Mesenchymal stem cell (in vitro differentiated cells and primary cell): ENCODE measurements around the gene OR9Q2.

Source experiments
- DNase-seq: peaks from one replicate; pipeline ENCODE4 v3.0.0-alpha.2; 2013
- H2AFZ ChIP-seq: one replicate; pipeline ENCODE4 v1.6.1; 2013; ENCODE audit warnings: low read depth, mild to moderate bottlenecking, control low read depth, inconsistent platforms, low read length, moderate library complexity
- H2AK5ac ChIP-seq: 2 replicates; pipeline ENCODE4 v1.6.1; 2013; ENCODE audit warnings: low read length, moderate library complexity, mild to moderate bottlenecking, inconsistent platforms; ENCODE audit not compliant: severe bottlenecking
- H2BK120ac ChIP-seq: one replicate; pipeline ENCODE4 v1.6.1; 2013; ENCODE audit warnings: low read depth, mild to moderate bottlenecking, inconsistent platforms, low read length, moderate library complexity
- H2BK12ac ChIP-seq, 2 experiments: one replicate each; pipeline ENCODE4 v1.6.1; 2013; ENCODE audit warnings: inconsistent platforms in 2 of 2, low read length in 2 of 2, mild to moderate bottlenecking in 2 of 2, moderate library complexity in 2 of 2, control low read depth in 1 of 2
- H2BK15ac ChIP-seq: one replicate; pipeline ENCODE4 v1.6.1; 2013; ENCODE audit warnings: mild to moderate bottlenecking, low read depth, inconsistent platforms; ENCODE audit not compliant: poor library complexity, severe bottlenecking
- H2BK5ac ChIP-seq: 2 replicates; pipeline ENCODE4 v1.6.1; 2013; ENCODE audit warnings: low read depth, mild to moderate bottlenecking, low read length, control low read depth, inconsistent platforms; ENCODE audit not compliant: poor library complexity, severe bottlenecking
- H3K14ac ChIP-seq, 2 experiments: one replicate each; pipeline ENCODE4 v1.6.1; 2013; ENCODE audit warnings: inconsistent platforms in 2 of 2, low read length in 2 of 2, control low read depth in 1 of 2, mild to moderate bottlenecking in 1 of 2, moderate library complexity in 1 of 2
- H3K18ac ChIP-seq, 2 experiments: one replicate each; pipeline ENCODE4 v1.6.1; 2013; ENCODE audit warnings: inconsistent platforms in 2 of 2, low read length in 2 of 2, control low read depth in 1 of 2, low read depth in 1 of 2, mild to moderate bottlenecking in 1 of 2
- H3K23ac ChIP-seq, 2 experiments: one replicate each; pipeline ENCODE4 v1.6.1; 2013; ENCODE audit warnings: inconsistent platforms in 2 of 2, low read length in 2 of 2, mild to moderate bottlenecking in 2 of 2, moderate library complexity in 2 of 2, control low read depth in 1 of 2
- H3K27ac ChIP-seq: 2 replicates; pipeline ENCODE4 v1.5.1; 2013; ENCODE audit warnings: mild to moderate bottlenecking, moderate library complexity, low read length, control low read depth, inconsistent platforms; ENCODE audit not compliant: poor library complexity, severe bottlenecking
- H3K27me3 ChIP-seq, 2 experiments: 2 replicates each; pipeline versions ENCODE4 v1.6.1 to v1.7.0; 2013; ENCODE audit warnings: low read length in 2 of 2, mild to moderate bottlenecking in 2 of 2, moderate library complexity in 2 of 2, control low read depth in 1 of 2, inconsistent platforms in 1 of 2; ENCODE audit not compliant: control insufficient read depth in 1 of 2, insufficient read depth in 1 of 2
- H3K36me3 ChIP-seq, 2 experiments: 2 replicates each; pipeline versions ENCODE4 v1.6.1 to v1.7.0; 2013; ENCODE audit warnings: low read length in 2 of 2, control low read depth in 1 of 2, inconsistent platforms in 1 of 2, low read depth in 1 of 2, mild to moderate bottlenecking in 1 of 2; ENCODE audit not compliant: insufficient read depth in 2 of 2, control insufficient read depth in 1 of 2
- H3K4ac ChIP-seq, 2 experiments: one replicate each; pipeline ENCODE4 v1.6.1; 2013; ENCODE audit warnings: inconsistent platforms in 2 of 2, low read length in 2 of 2, mild to moderate bottlenecking in 2 of 2, moderate library complexity in 2 of 2, control low read depth in 1 of 2, low read depth in 1 of 2
- H3K4me1 ChIP-seq: 2 replicates; pipeline ENCODE4 v1.6.1; 2013; ENCODE audit warnings: low read depth, low read length, control low read depth; ENCODE audit not compliant: control insufficient read depth, insufficient read depth
- H3K4me2 ChIP-seq: 2 replicates; pipeline ENCODE4 v1.6.1; 2013; ENCODE audit warnings: low read length, mild to moderate bottlenecking, inconsistent platforms; ENCODE audit not compliant: poor library complexity, severe bottlenecking
- H3K4me3 ChIP-seq, 2 experiments: 2 replicates each; pipeline versions ENCODE4 v1.5.1 to v1.7.0; 2013; ENCODE audit warnings: low read length in 2 of 2, mild to moderate bottlenecking in 2 of 2, control low read depth in 1 of 2, low read depth in 1 of 2; ENCODE audit not compliant: insufficient read depth in 1 of 2
- H3K79me1 ChIP-seq: replicated peaks from 2 replicates; pipeline ENCODE4 v1.6.1; 2013; ENCODE audit warnings: mild to moderate bottlenecking, control low read depth, low read length, inconsistent platforms; ENCODE audit not compliant: poor library complexity, severe bottlenecking
- H3K9ac ChIP-seq: 2 replicates; pipeline ENCODE4 v1.7.0; 2013; ENCODE audit warnings: mild to moderate bottlenecking, low read length, moderate library complexity
- H3K9me3 ChIP-seq: 2 replicates; pipeline ENCODE4 v1.7.0; 2013; ENCODE audit warnings: mild to moderate bottlenecking, low read length; ENCODE audit not compliant: control insufficient read depth
- H4K8ac ChIP-seq: one replicate; pipeline ENCODE4 v1.6.1; 2013; ENCODE audit warnings: inconsistent platforms, mild to moderate bottlenecking, low read length, moderate library complexity
- H4K91ac ChIP-seq: one replicate; pipeline ENCODE4 v1.6.1; 2013; ENCODE audit warnings: mild to moderate bottlenecking, low read length, inconsistent platforms
- WGBS: methylation state at CpG from one replicate; pipeline ENCODE4 v1.1.7; 2013; ENCODE audit warnings: mixed read lengths; 5-methylcytosine and 5-hydroxymethylcytosine counted together

OR9Q2 gene

DNA sequence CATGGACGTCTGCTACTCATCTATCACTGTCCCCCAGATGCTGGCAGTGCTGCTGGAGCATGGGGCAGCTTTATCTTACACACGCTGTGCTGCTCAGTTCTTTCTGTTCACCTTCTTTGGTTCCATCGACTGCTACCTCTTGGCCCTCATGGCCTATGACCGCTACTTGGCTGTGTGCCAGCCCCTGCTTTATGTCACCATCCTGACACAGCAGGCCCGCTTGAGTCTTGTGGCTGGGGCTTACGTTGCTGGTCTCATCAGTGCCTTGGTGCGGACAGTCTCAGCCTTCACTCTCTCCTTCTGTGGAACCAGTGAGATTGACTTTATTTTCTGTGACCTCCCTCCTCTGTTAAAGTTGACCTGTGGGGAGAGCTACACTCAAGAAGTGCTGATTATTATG is 9.2 kb upstream of the OR9Q2 start:
- Histone ChIP-seq H3K36me3 (no peaks in the 10 kb centered on the region), H2BK12ac (no peak overlapping the region), H4K91ac (no peak overlapping the region), H3K9ac (no peak overlapping the region), H3K9me3 (peaks cover 3% of the 10 kb centered on the region), H2BK5ac (no peak overlapping the region), H2AFZ (no peak overlapping the region), H3K4me1 (no peaks in the 10 kb centered on the region), H2BK120ac (no peak overlapping the region), H2BK15ac (no peak overlapping the region), H2AK5ac (no peak overlapping the region), H3K79me1 (no peaks in the 10 kb centered on the region), H4K8ac (no peak overlapping the region), H3K27ac (no peak overlapping the region), H3K4ac (no peak overlapping the region), H3K27me3 (no peaks in the 10 kb centered on the region), H3K23ac (no peak overlapping the region), H3K4me2 (no peak overlapping the region), H3K18ac (no peak overlapping the region), H3K4me3 (no peak overlapping the region), H3K14ac (no peak overlapping the region)
- WGBS, result 78% methylated on average over 7 of the region's 7 CpGs
- no peak for DNase-seq

DNA sequence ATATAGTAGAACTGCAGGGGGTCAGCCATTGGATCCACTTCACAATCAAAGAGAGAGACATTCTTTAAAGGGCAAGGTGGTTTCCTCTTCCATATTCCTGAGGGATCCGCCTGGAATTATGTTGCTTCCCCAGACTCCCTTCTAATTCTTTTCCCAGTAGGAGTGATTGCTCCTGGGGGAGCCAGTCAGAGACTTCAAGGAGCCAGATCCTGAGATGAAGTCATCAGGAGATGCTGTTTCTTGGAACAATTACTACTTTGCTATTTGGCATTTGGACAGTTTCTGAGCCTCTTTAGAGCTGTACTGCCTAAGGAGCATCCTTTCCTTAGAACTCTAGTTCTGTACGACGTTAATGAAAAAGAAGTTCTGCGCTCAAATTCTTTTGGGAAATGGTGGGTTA is 1.9 kb upstream of the OR9Q2 start:
- no peak overlapping the region for H2BK120ac ChIP-seq
- no peak overlapping the region for H2BK15ac ChIP-seq
- no peak overlapping the region for H3K23ac ChIP-seq
- no peak overlapping the region for H3K14ac ChIP-seq
- no peak overlapping the region for H3K4me3 ChIP-seq
- no peak overlapping the region for H2BK5ac ChIP-seq
- H3K36me3 ChIP-seq, result no peaks in the 10 kb centered on the region
- no peaks in the 10 kb centered on the region for H3K79me1 ChIP-seq
- H3K4ac ChIP-seq, result no peak overlapping the region
- no peak overlapping the region for H3K4me2 ChIP-seq
- H3K9me3 ChIP-seq, result no peaks in the 10 kb centered on the region
- H4K91ac ChIP-seq, result no peak overlapping the region
- no peak for DNase-seq
- no peak overlapping the region for H2AK5ac ChIP-seq
- no peaks in the 10 kb centered on the region for H3K27me3 ChIP-seq
- no peak overlapping the region for H2AFZ ChIP-seq
- no peak overlapping the region for H3K27ac ChIP-seq
- H3K18ac ChIP-seq, result no peak overlapping the region
- H4K8ac ChIP-seq, result no peak overlapping the region
- H3K4me1 ChIP-seq, result no peaks in the 10 kb centered on the region
- no peak overlapping the region for H2BK12ac ChIP-seq
- H3K9ac ChIP-seq, result no peak overlapping the region
- 95% methylated on average over 4 of the region's 4 CpGs for WGBS

DNA sequence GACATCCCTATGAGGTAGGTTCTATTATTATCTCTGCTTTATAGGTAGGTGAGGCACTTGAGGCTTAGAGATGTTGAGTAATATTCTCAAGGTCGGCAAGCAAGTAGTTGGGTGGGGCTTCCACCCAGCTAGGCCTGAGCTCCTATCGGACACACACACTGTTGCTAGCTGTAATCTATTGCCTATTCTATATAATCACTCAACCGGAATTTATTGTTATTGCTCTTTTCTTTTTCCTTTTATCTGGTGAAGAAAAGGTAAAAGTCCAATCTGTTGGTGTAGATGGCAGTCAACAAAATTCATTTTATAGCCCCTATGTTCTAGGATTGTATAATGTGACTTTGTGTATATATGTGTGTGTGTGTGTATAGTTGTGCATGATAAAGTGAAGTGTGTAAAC is 3.4 kb downstream of the OR9Q2 start:
- Histone ChIP-seq H2BK120ac (no peak overlapping the region), H3K4me3 (no peak overlapping the region), H3K14ac (no peak overlapping the region), H3K9ac (no peak overlapping the region), H3K9me3 (peaks cover 3% of the 10 kb centered on the region), H2AFZ (no peak overlapping the region), H3K18ac (no peak overlapping the region), H2BK5ac (no peak overlapping the region), H3K79me1 (no peaks in the 10 kb centered on the region), H3K4me2 (no peak overlapping the region), H4K91ac (no peak overlapping the region), H3K36me3 (no peaks in the 10 kb centered on the region), H2AK5ac (no peak overlapping the region), H3K23ac (no peak overlapping the region), H3K4me1 (no peaks in the 10 kb centered on the region), H2BK12ac (no peak overlapping the region), H3K27me3 (no peaks in the 10 kb centered on the region), H4K8ac (no peak overlapping the region), H2BK15ac (no peak overlapping the region), H3K4ac (no peak overlapping the region), H3K27ac (no peak overlapping the region)
- DNase-seq, result no peak
- WGBS, result 80% methylated on average over 1 of the region's 3 CpGs

DNA sequence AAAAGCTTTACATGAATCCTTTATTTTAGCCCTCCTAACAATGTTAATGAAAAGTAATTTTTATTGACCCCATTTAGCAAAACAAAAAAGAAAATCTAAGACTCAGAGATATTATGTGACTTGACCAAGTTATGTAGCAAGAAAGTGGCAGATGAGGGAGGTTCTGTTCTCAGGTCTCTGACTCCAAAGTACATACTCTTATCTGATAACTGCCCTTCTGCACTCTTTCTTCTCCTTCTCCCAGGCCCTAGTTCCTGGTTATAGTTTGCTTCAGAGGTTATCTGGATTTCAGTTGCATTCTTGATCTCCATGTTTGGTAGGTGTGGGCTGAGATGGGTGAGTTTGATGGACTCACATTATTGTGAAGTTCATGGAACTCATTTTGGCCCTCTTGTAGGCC is 4.5 kb downstream of the OR9Q2 start:
- Histone ChIP-seq H3K14ac (no peak overlapping the region), H3K27me3 (no peaks in the 10 kb centered on the region)

More for the DNA sequence above, 4.5 kb downstream of the OR9Q2 start:
- no peak overlapping the region for H4K91ac ChIP-seq
- no peak for DNase-seq
- no peak overlapping the region for H2BK15ac ChIP-seq
- H3K27ac ChIP-seq, result no peak overlapping the region
- H3K9me3 ChIP-seq, result peaks cover 14% of the 10 kb centered on the region
- H3K79me1 ChIP-seq, result no peaks in the 10 kb centered on the region
- no peak overlapping the region for H3K4ac ChIP-seq
- no peak overlapping the region for H2AK5ac ChIP-seq
- H3K36me3 ChIP-seq, result no peaks in the 10 kb centered on the region
- H3K4me2 ChIP-seq, result no peak overlapping the region
- H2AFZ ChIP-seq, result no peak overlapping the region
- H3K4me1 ChIP-seq, result no peaks in the 10 kb centered on the region
- no peak overlapping the region for H3K9ac ChIP-seq
- H3K18ac ChIP-seq, result no peak overlapping the region
- H3K23ac ChIP-seq, result no peak overlapping the region
- no peak overlapping the region for H2BK120ac ChIP-seq
- H3K4me3 ChIP-seq, result no peak overlapping the region
- H2BK12ac ChIP-seq, result no peak overlapping the region
- H4K8ac ChIP-seq, result no peak overlapping the region
- H2BK5ac ChIP-seq, result peak overlapping the region; percentile 12
